ENCODE data around the gene ZNF516.
A peak's percentile ranks its signal among the peaks of the same experiment; 100 is the strongest.

Gene ZNF516

GRCh38 chr18:76506395-76506794, 11.4 kb upstream of the ZNF516 start:
- no peak for DNase-seq

- no peak for DNase-seq
Measured at GRCh38 chr18:76505614-76506013, 10.6 kb upstream of the ZNF516 start.

GRCh38 chr18:76504749-76505148, 9.7 kb upstream of the ZNF516 start:
- DNase-seq = no peak

- DNase-seq = peak; percentile 76
Measured at GRCh38 chr18:76503649-76504386, 8.8 kb upstream of the ZNF516 start.

GRCh38 chr18:76502551-76502950, 7.5 kb upstream of the ZNF516 start:
- no peak for DNase-seq

- no peak for DNase-seq
Measured at GRCh38 chr18:76499637-76500340, 4.7 kb upstream of the ZNF516 start.

GRCh38 chr18:76499021-76499420, 4.0 kb upstream of the ZNF516 start:
- no peak for DNase-seq

GRCh38 chr18:76498064-76498463, 3.0 kb upstream of the ZNF516 start:
- no peak for DNase-seq

GRCh38 chr18:76497021-76497420, 2.0 kb upstream of the ZNF516 start:
- no peak for DNase-seq

- peak; percentile 82 for DNase-seq
Measured at GRCh38 chr18:76496194-76496890, 1.3 kb upstream of the ZNF516 start.

- DNase-seq = peak; percentile 92
Measured at GRCh38 chr18:76495435-76496193, 572 bp upstream of the ZNF516 start.

- peak; percentile 82 for DNase-seq
Measured at GRCh38 chr18:76494231-76495005, 624 bp downstream of the ZNF516 start.

GRCh38 chr18:76493213-76494161, 1.6 kb downstream of the ZNF516 start:
- DNase-seq = peak; percentile 76

GRCh38 chr18:76492669-76493212, 2.3 kb downstream of the ZNF516 start:
- peak; percentile 98 for DNase-seq

- peak; percentile 70 for DNase-seq
Measured at GRCh38 chr18:76491776-76492668, 3.0 kb downstream of the ZNF516 start.

GRCh38 chr18:76491473-76491775, 3.6 kb downstream of the ZNF516 start:
- peak; percentile 92 for DNase-seq

GRCh38 chr18:76490670-76491472, 4.2 kb downstream of the ZNF516 start:
- peak; percentile 76 for DNase-seq

- no peak for DNase-seq
Measured at GRCh38 chr18:76490033-76490432, 5.0 kb downstream of the ZNF516 start.

- DNase-seq = no peak
Measured at GRCh38 chr18:76489081-76489480, 6.0 kb downstream of the ZNF516 start.

All from islet precursor cell (in vitro differentiated cells).